GM21381 (cell line): ENCODE data around the gene ADAMTS14.

Source experiments
- ATAC-seq: cut with Tn5 transposase; IDR thresholded peaks from one replicate; pipeline ENCODE4 v1.9.1; 2021; ENCODE audit warnings: mild to moderate bottlenecking, moderate library complexity; ENCODE audit not compliant: unreplicated experiment

Gene ADAMTS14

GRCh38 chr10:70747192-70747965 lies 75.1 kb downstream of the ADAMTS14 start:
- no peak for ATAC-seq

GRCh38 chr10:70748305-70748704 lies 76.0 kb downstream of the ADAMTS14 start:
- ATAC-seq = no peak

GRCh38 chr10:70748801-70749573 lies 76.7 kb downstream of the ADAMTS14 start:
- no peak for ATAC-seq

- no peak for ATAC-seq
Measured at GRCh38 chr10:70749756-70750155, 77.5 kb downstream of the ADAMTS14 start.

GRCh38 chr10:70750156-70750703 lies 77.9 kb downstream of the ADAMTS14 start:
- no peak for ATAC-seq

- no peak for ATAC-seq
Measured at GRCh38 chr10:70751356-70751755, 79.0 kb downstream of the ADAMTS14 start.

GRCh38 chr10:70751991-70752390 lies 79.7 kb downstream of the ADAMTS14 start:
- no peak for ATAC-seq

GRCh38 chr10:70752571-70752970 lies 80.3 kb downstream of the ADAMTS14 start:
- ATAC-seq = no peak

GRCh38 chr10:70753026-70753663 lies 80.8 kb downstream of the ADAMTS14 start:
- ATAC-seq = no peak

GRCh38 chr10:70753841-70754621 lies 81.7 kb downstream of the ADAMTS14 start:
- ATAC-seq = no peak

- no peak for ATAC-seq
Measured at GRCh38 chr10:70756700-70757360, 84.5 kb downstream of the ADAMTS14 start.

- no peak for ATAC-seq
Measured at GRCh38 chr10:70757856-70758255, 85.5 kb downstream of the ADAMTS14 start.

- no peak for ATAC-seq
Measured at GRCh38 chr10:70758757-70759514, 86.6 kb downstream of the ADAMTS14 start.

GRCh38 chr10:70759781-70760180 lies 87.5 kb downstream of the ADAMTS14 start:
- no peak for ATAC-seq

GRCh38 chr10:70760271-70760787 lies 88.0 kb downstream of the ADAMTS14 start:
- no peak for ATAC-seq

- no peak for ATAC-seq
Measured at GRCh38 chr10:70761031-70761601, 88.8 kb downstream of the ADAMTS14 start.

GRCh38 chr10:70761727-70762350 lies 89.5 kb downstream of the ADAMTS14 start:
- ATAC-seq = no peak

GRCh38 chr10:70762441-70763175 lies 90.3 kb downstream of the ADAMTS14 start:
- no peak for ATAC-seq
